SKM-1 treated with dmso at 0.1 percent for 144 hours (cell line): ENCODE measurements around the gene RHBDL1.

Experiments
- DNase-seq: peaks from one replicate; lab custom pipeline; 2025; ENCODE audit not compliant: unreplicated experiment; lab: John Stamatoyannopoulos, UW

The RHBDL1 gene

GRCh38 chr16:704047-704446 lies 28.6 kb downstream of the RHBDL1 start:
- no peak for DNase-seq

- DNase-seq: no peak
These were observed 29.3 kb downstream of the RHBDL1 start for GRCh38 chr16:704552-705380.

- no peak for DNase-seq
These were observed 30.1 kb downstream of the RHBDL1 start, which contains the start of gene FBXL16 for GRCh38 chr16:705431-706188. Gene FBXL16, minus strand, starts transcription at chr16:705801. Its CDS starts 8,396 bp downstream, at chr16:697405.

GRCh38 chr16:706189-707061 lies 31.0 kb downstream of the RHBDL1 start:
- no peak for DNase-seq

GRCh38 chr16:707062-707538 lies 31.6 kb downstream of the RHBDL1 start:
- DNase-seq: no peak

- no peak for DNase-seq
These were observed 32.5 kb downstream of the RHBDL1 start for GRCh38 chr16:708019-708418.

- DNase-seq: no peak
These were observed 33.5 kb downstream of the RHBDL1 start for GRCh38 chr16:708959-709358.

GRCh38 chr16:709566-710499 lies 34.4 kb downstream of the RHBDL1 start:
- no peak for DNase-seq

- no peak for DNase-seq
These were observed 35.1 kb downstream of the RHBDL1 start for GRCh38 chr16:710500-711075.

GRCh38 chr16:711084-711483 lies 35.6 kb downstream of the RHBDL1 start:
- no peak for DNase-seq

GRCh38 chr16:711548-712320 lies 36.3 kb downstream of the RHBDL1 start:
- DNase-seq: peak; percentile 45

GRCh38 chr16:712740-713250 lies 37.3 kb downstream of the RHBDL1 start:
- DNase-seq: peak; percentile 33

- DNase-seq: no peak
These were observed 38.6 kb downstream of the RHBDL1 start for GRCh38 chr16:714079-714478.

- DNase-seq: peak; percentile 68
These were observed 39.3 kb downstream of the RHBDL1 start, which contains the start of gene METRN for GRCh38 chr16:714558-715476. Gene METRN, plus strand, starts transcription at chr16:715118. Its CDS starts 172 bp downstream, at chr16:715290.

- no peak for DNase-seq
These were observed 40.2 kb downstream of the RHBDL1 start for GRCh38 chr16:715477-716199.

GRCh38 chr16:716200-716568 lies 40.7 kb downstream of the RHBDL1 start:
- no peak for DNase-seq
